Keratinocyte (primary cell): Measurements from ENCODE around the gene LDLRAD2. TPM values are rescaled to one million over a fixed set of nuclear protein-coding genes. Genes with fewer than 3 reads are reported as not detected.

Source experiments
- DNase-seq: peaks from one replicate; pipeline ENCODE4 v3.0.0-alpha.2; 2011; ENCODE audit warnings: low read depth, missing footprints, low spot score
- FAIRE-seq: peaks from 2 replicates; lab custom pipeline; 2011; peaks lifted over from hg19 to GRCh38; lab: Jason Lieb, UNC
- H2AFZ ChIP-seq: 2 replicates; pipeline ENCODE4 v1.6.0; 2012; ENCODE audit warnings: low read length, control low read depth, inconsistent platforms; ENCODE audit not compliant: control insufficient read depth
- H3K27ac ChIP-seq: 2 replicates; pipeline ENCODE4 v1.5.1; 2011; ENCODE audit warnings: low read length; ENCODE audit not compliant: control insufficient read depth, insufficient read depth
- H3K27me3 ChIP-seq: 3 replicates; pipeline ENCODE4 v1.6.0; 2011; ENCODE audit warnings: low read length; ENCODE audit not compliant: control insufficient read depth, insufficient read depth; ENCODE audit errors: extremely low read depth
- H3K36me3 ChIP-seq, 2 experiments: 2 replicates in 1 of 2; 3 replicates in 1 of 2; pipeline ENCODE4 v1.5.1; 2011; ENCODE audit warnings: low read length in 2 of 2, mild to moderate bottlenecking in 1 of 2; ENCODE audit not compliant: control insufficient read depth in 2 of 2, insufficient read depth in 2 of 2; ENCODE audit errors: extremely low read depth in 1 of 2
- H3K4me1 ChIP-seq: 3 replicates; pipeline ENCODE4 v1.5.1; 2011; ENCODE audit warnings: low read length; ENCODE audit not compliant: control insufficient read depth, insufficient read depth; ENCODE audit errors: extremely low read depth
- H3K4me2 ChIP-seq: 3 replicates; pipeline ENCODE4 v1.6.0; 2011; ENCODE audit warnings: low read depth, low read length; ENCODE audit not compliant: control insufficient read depth, insufficient read depth; ENCODE audit errors: extremely low read depth
- H3K4me3 ChIP-seq, 3 experiments: fragments of 200-600 bp in 1 of 3; sonication (generic) in 1 of 3; 2 replicates in 2 of 3; 3 replicates in 1 of 3; pipeline ENCODE4 v1.5.1; 2011 to 2016; ENCODE audit warnings: low read length in 3 of 3, mild to moderate bottlenecking in 3 of 3, control low read depth in 2 of 3, inconsistent platforms in 1 of 3, low read depth in 1 of 3, mixed read lengths in 1 of 3, mixed run types in 1 of 3, moderate library complexity in 1 of 3; ENCODE audit not compliant: control insufficient read depth in 2 of 3, insufficient read depth in 2 of 3; ENCODE audit errors: extremely low read depth in 1 of 3
- H3K79me2 ChIP-seq: 2 replicates; pipeline ENCODE4 v1.6.0; 2012; ENCODE audit warnings: low read length; ENCODE audit not compliant: control insufficient read depth, insufficient read depth
- H3K9ac ChIP-seq: 3 replicates; pipeline ENCODE4 v1.6.0; 2011; ENCODE audit warnings: low read length; ENCODE audit not compliant: control insufficient read depth, insufficient read depth; ENCODE audit errors: extremely low read depth
- H3K9me1 ChIP-seq: 3 replicates; pipeline ENCODE4 v1.6.0; 2011; ENCODE audit warnings: low read length; ENCODE audit not compliant: control insufficient read depth, insufficient read depth; ENCODE audit errors: extremely low read depth
- H3K9me3 ChIP-seq: 2 replicates; pipeline ENCODE4 v1.5.1; 2012; ENCODE audit warnings: low read depth, low read length; ENCODE audit not compliant: control insufficient read depth
- H4K20me1 ChIP-seq: 3 replicates; pipeline ENCODE4 v1.6.0; 2011; ENCODE audit warnings: low read length; ENCODE audit not compliant: control insufficient read depth, insufficient read depth; ENCODE audit errors: extremely low read depth
- EZH2 ChIP-seq: IDR thresholded peaks from one replicate; pipeline ENCODE4 v1.6.1; 2012; ENCODE audit warnings: inconsistent platforms, mild to moderate bottlenecking, low read length, moderate library complexity
- dilution Hi-C: fragments of 300-500 bp; cut with MboI; formaldehyde crosslinking; loops from one replicate; pipeline ENCODE4 v1.7.0; 2020; ENCODE audit warnings: low sequenced_read_pairs; ENCODE audit not compliant: extremely low pct_ligation_motif_present
- polyA plus RNA-seq, 5 experiments: library from polyadenylated mRNA; depleted of rRNA in 3 of 5; stranded (reverse) in 3 of 5; stranded (forward) in 1 of 5; unstranded in 1 of 5; fragments of >200 nt; gene quantifications; 1 replicate in 1 of 5; 2 replicates in 3 of 5; 3 replicates in 1 of 5; pipeline versions ENCODE4 v1.2.1 to v1.2.3, GENCODE V29; 2011 to 2012; ENCODE audit warnings: missing spikeins in 2 of 5, low read depth in 1 of 5, low replicate concordance in 1 of 5
- TF ChIP-seq, protein P1 (sequence below), 3 experiments: IDR thresholded peaks in 1 of 3; conservative IDR thresholded peaks in 1 of 3; optimal IDR thresholded peaks in 1 of 3; 2 replicates in 2 of 3; 3 replicates in 1 of 3; pipeline versions ENCODE3 to v1.5.1; 2011; ENCODE audit warnings: low read length in 3 of 3, mild to moderate bottlenecking in 3 of 3, moderate library complexity in 2 of 3, control low read depth in 1 of 3, inconsistent platforms in 1 of 3; ENCODE audit not compliant: insufficient read depth in 2 of 3; ENCODE audit errors: extremely low read depth in 1 of 3

The LDLRAD2 gene
- polyA plus RNA-seq, 1 donor (not counting 4 experiments of a cell fraction or from before 2014, with no cell fraction given) = 0.07 TPM

DNA sequence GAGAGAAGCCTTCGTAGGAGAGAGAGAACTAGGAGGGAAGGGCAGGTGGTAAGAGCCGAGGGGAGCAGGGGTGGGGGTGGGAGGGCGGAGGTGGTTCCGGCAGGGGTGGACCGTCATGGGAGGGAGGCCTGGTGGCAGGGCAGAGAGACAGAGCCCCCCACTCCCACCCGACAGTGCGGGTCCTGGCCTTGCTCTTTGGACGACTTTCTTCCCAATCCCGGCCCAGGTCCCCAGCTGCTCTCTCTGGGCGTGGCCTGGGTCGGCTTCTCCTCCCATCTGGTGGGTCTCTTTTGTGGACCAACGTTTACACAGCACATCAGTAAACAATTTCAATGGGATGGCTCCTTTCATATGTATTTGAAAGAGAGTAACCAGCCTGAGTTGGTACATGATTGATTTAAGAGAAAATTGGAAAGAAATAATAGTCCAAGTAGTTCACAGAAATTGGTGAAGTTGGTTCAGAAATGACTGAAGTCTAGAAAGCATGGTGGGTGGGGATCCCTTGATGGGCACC is 56.9 kb downstream of the LDLRAD2 start:
- Histone ChIP-seq H3K4me2 (no peak overlapping the region), H2AFZ (no peak overlapping the region), H3K9ac (no peak overlapping the region), H3K36me3 (peaks cover 18 to 45% of the 10 kb centered on the region in 2 experiments), H3K27ac (no peak overlapping the region), H3K27me3 (no peaks in the 10 kb centered on the region), H3K9me1 (peaks cover 2% of the 10 kb centered on the region), H3K79me2 (no peaks in the 10 kb centered on the region), H3K4me3 (no peak overlapping the region), H4K20me1 (no peaks in the 10 kb centered on the region), H3K9me3 (no peaks in the 10 kb centered on the region), H3K4me1 (peaks cover 14% of the 10 kb centered on the region)
- dilution Hi-C loops = no loop called here
- DNase-seq (no peak), FAIRE-seq (no peak)
- TF ChIP-seq, protein P1, sequence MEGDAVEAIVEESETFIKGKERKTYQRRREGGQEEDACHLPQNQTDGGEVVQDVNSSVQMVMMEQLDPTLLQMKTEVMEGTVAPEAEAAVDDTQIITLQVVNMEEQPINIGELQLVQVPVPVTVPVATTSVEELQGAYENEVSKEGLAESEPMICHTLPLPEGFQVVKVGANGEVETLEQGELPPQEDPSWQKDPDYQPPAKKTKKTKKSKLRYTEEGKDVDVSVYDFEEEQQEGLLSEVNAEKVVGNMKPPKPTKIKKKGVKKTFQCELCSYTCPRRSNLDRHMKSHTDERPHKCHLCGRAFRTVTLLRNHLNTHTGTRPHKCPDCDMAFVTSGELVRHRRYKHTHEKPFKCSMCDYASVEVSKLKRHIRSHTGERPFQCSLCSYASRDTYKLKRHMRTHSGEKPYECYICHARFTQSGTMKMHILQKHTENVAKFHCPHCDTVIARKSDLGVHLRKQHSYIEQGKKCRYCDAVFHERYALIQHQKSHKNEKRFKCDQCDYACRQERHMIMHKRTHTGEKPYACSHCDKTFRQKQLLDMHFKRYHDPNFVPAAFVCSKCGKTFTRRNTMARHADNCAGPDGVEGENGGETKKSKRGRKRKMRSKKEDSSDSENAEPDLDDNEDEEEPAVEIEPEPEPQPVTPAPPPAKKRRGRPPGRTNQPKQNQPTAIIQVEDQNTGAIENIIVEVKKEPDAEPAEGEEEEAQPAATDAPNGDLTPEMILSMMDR (optimal IDR thresholded peaks at IDR 0.05 in 1 of 3, IDR thresholded peaks at IDR 0.05 in 1 of 3, conservative IDR thresholded peaks at IDR 0.05 in 1 of 3; ENCODE audit: extremely low read depth in 1 of 3, insufficient read depth in 2 of 3, low read length in 3 of 3) = no peak
- no peak for TF ChIP-seq EZH2

DNA sequence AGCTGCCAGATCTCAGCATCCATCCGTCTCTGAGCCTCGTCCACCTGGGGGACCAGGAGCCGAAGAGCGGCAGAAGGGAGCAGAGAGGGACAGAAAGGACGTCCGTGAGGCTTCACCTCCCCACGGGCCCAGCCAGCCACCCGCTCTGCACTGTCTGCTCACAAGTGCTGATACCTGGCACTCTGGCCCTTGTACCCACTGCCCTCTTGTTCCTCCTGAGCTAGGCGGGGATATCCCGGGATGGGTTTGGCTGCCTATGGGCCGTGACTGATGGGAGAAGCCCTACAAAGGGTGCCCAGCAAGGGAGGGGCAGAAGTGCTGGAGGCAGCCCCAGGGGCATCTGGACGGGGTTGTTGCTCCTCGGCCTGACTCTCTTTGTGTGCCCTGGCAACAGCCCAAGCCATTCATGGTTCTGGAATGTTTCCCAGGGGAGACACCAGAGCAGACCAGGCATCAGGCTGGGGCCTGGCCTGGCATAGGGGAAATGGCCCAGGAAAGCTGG is 57.6 kb downstream of the LDLRAD2 start:
- dilution Hi-C loops = no loop called here
- H3K4me2 ChIP-seq = peak overlapping the region; percentile 3
- FAIRE-seq = peak; percentile 83

More for the DNA sequence above, 57.6 kb downstream of the LDLRAD2 start:
- Histone ChIP-seq H3K36me3 (peaks cover 18 to 47% of the 10 kb centered on the region in 2 experiments), H3K9ac (peak overlapping the region; percentile 10), H3K4me1 (peaks cover 14% of the 10 kb centered on the region), H3K27ac (no peak overlapping the region), H2AFZ (no peak overlapping the region), H3K4me3 (no peak overlapping the region), H3K9me3 (no peaks in the 10 kb centered on the region), H3K27me3 (no peaks in the 10 kb centered on the region), H4K20me1 (no peaks in the 10 kb centered on the region), H3K9me1 (peaks cover 2% of the 10 kb centered on the region), H3K79me2 (no peaks in the 10 kb centered on the region)
- DNase-seq = peak; percentile 73
- no peak for TF ChIP-seq EZH2
- TF ChIP-seq, protein P1 (optimal IDR thresholded peaks at IDR 0.05 in 1 of 3, IDR thresholded peaks at IDR 0.05 in 1 of 3, conservative IDR thresholded peaks at IDR 0.05 in 1 of 3; ENCODE audit: extremely low read depth in 1 of 3, insufficient read depth in 2 of 3, low read length in 3 of 3) = no peak
